AG09309 (cell line): ENCODE measurements around the gene RIT2.

Experiments used
- DNase-seq: peaks from one replicate; pipeline ENCODE4 v3.0.0-alpha.2; 2010; ENCODE audit warnings: low read depth
- H3K4me3 ChIP-seq: 2 replicates; pipeline ENCODE4 v1.5.1; 2011; ENCODE audit warnings: mild to moderate bottlenecking, low read depth, low read length, moderate library complexity; ENCODE audit not compliant: control insufficient read depth
- TF ChIP-seq, protein P1 (sequence below): IDR thresholded peaks from 2 replicates; pipeline ENCODE4 v1.5.1; 2011; ENCODE audit warnings: mild to moderate bottlenecking, low read depth, low read length, inconsistent platforms; ENCODE audit not compliant: insufficient read depth, control insufficient read depth; ENCODE audit errors: missing control alignments

Gene RIT2

DNA sequence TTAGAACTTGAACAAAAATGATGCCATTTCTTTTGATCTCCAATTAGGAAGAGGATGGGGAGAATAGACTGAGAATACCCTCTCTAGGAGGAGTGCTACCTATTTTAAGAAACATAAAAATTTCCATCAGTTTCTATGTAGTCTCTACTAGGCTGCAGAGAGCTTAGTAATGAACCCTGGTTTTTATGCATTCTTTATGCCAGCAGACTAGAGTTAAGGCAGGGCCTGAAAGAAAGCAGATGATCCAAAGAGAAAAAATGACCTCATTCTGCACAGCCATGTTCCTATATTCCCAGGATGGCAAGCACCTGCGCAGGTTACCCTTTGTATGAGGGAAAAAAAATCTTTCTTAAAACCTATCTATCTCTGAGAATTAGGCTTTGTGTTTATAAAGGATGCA lies 254.9 kb downstream of the RIT2 start:
- H3K4me3 ChIP-seq: no peak overlapping the region
- DNase-seq: no peak
- TF ChIP-seq, protein P1, sequence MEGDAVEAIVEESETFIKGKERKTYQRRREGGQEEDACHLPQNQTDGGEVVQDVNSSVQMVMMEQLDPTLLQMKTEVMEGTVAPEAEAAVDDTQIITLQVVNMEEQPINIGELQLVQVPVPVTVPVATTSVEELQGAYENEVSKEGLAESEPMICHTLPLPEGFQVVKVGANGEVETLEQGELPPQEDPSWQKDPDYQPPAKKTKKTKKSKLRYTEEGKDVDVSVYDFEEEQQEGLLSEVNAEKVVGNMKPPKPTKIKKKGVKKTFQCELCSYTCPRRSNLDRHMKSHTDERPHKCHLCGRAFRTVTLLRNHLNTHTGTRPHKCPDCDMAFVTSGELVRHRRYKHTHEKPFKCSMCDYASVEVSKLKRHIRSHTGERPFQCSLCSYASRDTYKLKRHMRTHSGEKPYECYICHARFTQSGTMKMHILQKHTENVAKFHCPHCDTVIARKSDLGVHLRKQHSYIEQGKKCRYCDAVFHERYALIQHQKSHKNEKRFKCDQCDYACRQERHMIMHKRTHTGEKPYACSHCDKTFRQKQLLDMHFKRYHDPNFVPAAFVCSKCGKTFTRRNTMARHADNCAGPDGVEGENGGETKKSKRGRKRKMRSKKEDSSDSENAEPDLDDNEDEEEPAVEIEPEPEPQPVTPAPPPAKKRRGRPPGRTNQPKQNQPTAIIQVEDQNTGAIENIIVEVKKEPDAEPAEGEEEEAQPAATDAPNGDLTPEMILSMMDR: no peak

DNA sequence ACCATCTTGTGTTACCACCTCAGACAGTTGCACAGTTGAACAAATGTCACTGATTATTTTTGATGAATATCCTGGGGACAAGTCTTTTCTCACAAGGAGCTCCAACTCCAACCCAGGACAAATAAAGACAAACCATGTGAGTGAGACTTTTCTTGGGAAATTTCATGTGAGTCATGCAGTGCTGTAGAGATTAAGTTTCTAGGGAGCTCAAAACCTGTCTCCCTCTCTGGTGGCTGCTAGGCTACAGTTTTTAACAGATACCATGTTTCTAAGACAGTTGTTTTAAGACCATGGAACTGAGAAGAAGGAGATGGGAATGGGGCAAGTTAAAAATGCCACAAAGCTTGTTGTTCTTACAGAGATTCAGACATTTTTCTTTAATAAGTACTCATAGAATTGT lies 255.5 kb downstream of the RIT2 start:
- H3K4me3 ChIP-seq: no peak overlapping the region
- TF ChIP-seq, protein P1: no peak
- DNase-seq: no peak

DNA sequence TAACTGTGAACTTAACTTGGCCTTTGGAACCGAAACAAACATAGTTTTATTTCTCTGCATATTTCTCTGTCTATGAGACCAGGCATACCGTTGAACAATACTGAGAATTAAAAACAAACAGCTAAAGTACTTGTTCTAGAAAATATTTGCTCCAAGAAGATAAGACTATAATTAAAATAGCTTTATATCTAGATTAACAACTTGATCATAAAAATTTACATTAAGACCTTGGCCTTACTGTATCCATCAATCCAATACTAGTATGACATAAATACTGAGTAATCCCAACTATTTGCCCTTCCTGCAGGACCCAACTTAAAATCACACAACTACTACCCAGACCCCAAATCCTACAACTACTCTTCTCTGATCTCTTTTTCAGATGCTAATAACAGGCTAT lies 260.9 kb downstream of the RIT2 start:
- TF ChIP-seq, protein P1: no peak
- DNase-seq: no peak
- no peak overlapping the region for H3K4me3 ChIP-seq

DNA sequence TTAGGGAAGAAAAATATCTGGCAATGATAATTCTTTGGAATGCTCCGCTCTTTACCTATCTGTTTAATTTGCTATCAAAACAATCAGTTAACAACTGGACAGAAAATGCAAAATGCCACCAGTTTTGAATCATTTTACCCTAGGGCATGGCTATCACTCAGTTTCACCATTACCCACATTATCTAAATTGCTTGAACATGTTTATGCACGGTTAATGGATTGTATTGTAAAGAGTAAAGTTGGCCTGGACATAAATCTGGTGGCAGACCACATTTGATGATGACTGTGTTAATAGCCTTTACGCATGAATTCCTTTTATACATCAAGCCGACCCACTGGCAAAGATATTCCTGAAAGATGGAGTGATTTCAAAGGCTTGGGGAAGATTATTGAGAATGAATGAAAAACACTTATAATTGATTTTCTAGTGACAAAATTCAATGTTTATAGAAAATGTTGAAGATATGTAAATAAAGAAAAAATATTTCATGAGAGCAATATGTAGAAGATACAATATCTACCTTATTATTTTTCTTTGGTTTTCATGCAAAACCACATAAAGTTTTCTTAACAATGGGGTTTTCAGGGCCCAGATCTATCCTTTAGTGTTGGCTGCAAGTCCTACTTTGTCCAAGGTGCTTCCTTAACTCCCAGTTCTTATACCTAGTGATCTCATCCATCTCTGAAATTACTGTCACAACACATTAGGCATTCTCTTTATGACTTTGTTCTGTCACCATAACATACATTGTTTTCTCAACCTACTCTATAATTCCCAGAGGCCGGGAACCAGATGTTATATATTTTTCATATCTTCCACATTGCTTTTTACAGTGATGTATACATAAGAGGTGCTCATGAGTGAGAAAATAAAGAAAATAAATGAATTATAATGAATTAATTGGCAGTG lies 265.1 kb downstream of the RIT2 start:
- TF ChIP-seq, protein P1: no peak
- no peak for DNase-seq
- no peak overlapping the region for H3K4me3 ChIP-seq

DNA sequence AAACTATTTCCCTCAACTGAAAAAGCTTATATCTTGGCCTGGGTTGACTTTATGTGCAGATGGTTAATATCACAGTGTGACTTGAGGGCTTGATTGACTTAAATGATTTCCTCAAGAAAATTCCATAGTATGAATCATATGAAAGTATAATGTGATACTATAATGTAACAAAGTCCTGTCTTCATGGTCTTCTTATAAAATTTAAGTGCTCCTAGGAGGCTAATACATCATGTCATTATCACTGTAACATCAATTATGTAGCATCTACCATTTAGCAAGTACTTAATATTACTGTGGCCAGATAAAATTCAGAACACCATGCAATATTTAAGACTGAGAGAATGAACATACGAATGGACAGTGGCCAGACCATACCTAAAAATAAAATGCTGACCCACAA lies 276.1 kb downstream of the RIT2 start:
- H3K4me3 ChIP-seq: no peak overlapping the region
- DNase-seq: no peak
- TF ChIP-seq, protein P1: no peak

DNA sequence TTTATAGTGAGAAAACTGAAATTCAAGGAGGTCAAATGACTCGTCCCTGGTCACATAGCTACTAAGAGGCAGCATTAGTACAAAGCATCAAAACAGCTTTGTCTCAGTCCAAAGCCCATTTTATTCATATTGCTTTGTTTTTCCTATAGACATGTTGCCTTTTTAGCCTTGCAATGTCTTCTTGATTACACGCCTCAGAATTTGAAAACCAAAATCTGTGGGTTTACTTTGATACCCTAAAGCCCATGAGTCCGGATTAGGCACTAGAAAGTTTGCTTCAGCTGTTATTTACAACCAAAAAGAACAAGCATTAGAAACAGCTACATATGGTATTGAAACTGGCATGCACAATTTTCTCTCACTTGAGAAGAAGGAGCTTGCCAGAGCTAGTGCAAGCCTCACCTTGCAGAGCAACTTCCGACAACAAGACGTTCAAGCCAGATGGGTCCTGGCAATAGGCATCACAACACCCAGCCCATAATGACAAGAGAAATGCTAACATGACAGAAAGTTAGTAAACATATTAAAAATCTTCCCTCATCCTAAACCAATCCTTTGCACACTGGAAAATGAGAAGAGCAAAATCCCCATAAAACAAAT lies 276.8 kb downstream of the RIT2 start:
- DNase-seq: no peak
- TF ChIP-seq, protein P1: no peak
- H3K4me3 ChIP-seq: no peak overlapping the region

DNA sequence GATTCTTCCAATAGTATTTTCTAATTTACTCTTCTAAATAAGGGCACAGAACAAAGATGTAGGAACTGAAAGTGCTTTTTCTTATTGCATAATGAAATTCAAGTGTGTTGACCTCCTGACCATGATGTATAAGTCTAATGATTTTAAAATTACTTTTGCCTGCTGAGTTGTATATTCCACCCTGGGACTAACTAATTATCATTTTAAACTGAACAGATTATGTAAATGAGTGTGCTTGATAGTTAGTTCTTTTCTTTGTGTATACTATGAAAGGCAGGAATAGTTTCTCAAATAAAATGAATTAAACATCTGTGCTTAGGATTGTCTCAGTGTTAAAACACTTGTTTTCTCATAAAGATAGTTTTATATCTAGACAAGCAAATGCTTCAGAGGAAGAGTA lies 284.5 kb downstream of the RIT2 start:
- no peak overlapping the region for H3K4me3 ChIP-seq

More for the DNA sequence above, 284.5 kb downstream of the RIT2 start:
- DNase-seq: no peak
- TF ChIP-seq, protein P1: no peak
